ENCODE measurements around the gene MPPED2.

- no peak for TF ChIP-seq CTCF (IDR thresholded peaks at IDR 0.05)
- no peak for TF ChIP-seq POLR2A (IDR thresholded peaks at IDR 0.05)
Measured at GRCh38 chr11:30566482-30566881, 19.7 kb downstream of the MPPED2 start.
